HG02885 (cell line): Measurements from ENCODE around the gene MXRA7.
"Not testable (repeated sequence)": the region's sequence is repeated elsewhere in the genome, so short reads cannot be mapped to it uniquely, and the experiment has no call there.

ENCODE experiments used
- ATAC-seq: cut with Tn5 transposase; IDR thresholded peaks from one replicate; pipeline ENCODE4 v1.9.1; 2021; ENCODE audit warnings: mild to moderate bottlenecking; ENCODE audit not compliant: unreplicated experiment, poor library complexity

The MXRA7 gene

DNA sequence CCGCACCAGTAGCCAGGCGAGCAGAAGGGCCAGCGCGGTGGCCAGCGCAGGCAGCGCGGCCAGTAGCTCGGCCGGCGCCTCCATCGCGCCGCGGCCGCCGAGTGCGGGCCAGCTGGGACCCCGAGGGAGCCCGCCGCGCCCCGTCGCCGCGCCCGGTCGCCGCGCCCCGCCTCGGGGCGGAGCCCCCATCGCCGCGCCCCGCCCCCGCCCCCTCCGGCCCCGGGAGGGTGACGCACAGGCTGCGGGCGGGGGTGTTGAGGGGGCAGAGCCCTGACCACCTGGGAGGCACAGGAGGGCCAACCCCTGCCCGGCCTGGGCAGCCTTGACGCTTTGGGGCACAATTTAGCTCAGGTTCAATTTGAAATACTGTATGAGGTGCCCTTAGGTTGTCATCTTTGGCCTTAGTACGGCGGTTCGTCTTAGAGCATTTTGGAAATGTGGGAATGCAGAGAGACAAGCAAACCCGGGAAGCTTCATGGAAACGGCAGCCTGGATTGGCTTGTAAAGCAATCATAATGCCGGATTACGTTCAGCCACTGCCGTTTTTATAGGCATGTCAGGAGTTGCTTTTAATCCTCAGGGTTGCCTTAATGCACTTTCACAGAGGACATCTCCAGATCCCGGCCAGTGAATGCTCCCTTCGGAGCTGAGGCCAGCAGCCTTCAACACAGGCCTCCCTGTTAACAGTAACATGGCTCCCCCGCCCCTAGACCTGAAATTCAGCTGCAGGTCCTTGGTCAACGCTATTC, at the start of gene MXRA7:
Gene MXRA7, minus strand, starts transcription at position 103 of the 749 bp plus-strand sequence. Its CDS starts 19 bp downstream, at position 84.
- no peak for ATAC-seq

- no peak for ATAC-seq
Observed at GRCh38 chr17:76758570-76758969, 47.8 kb upstream of the MXRA7 start.

DNA sequence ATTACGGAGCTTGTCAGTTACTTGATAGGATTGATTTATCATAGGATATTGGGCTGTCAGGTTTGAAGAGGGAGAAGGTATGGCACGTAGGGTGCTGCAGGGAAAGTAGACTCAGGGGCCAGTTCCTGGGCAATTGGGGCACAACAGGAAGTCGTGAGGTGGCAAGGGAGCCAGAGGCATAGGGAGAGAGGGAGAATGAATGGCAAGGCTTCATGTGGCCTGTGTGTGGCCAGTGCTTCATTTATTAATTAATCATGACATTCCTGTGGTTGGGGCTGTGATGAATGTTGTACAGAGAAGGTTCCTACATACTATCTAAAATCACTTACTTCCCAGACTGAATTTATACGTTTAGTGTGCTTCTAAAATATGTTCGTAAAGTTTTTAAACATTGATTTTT, 46.5 kb upstream of the MXRA7 start:
- ATAC-seq: no peak

GRCh38 chr17:76755285-76755684, 44.5 kb upstream of the MXRA7 start:
- ATAC-seq: no peak

- no peak for ATAC-seq
Observed at GRCh38 chr17:76753061-76753961, 42.5 kb upstream of the MXRA7 start.

DNA sequence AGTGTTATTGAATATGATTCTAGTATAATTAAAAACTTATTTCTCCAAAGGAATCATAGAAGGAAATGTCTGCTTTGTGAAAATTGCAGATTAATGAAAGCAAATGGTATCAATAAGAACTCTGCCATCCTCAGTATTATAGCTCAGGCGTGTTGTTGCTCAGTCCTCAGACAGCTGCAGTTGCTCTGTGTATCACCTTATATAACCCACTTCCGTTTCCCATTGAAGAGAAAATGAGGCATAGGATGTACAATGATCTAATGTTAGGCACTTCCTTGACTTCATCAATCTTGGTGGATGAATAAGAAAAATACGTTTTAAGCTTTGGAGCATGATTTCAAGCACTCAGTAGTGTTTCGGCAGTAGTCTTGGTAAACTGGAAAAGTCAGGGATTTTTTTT, 41.2 kb upstream of the MXRA7 start:
- ATAC-seq: no peak

DNA sequence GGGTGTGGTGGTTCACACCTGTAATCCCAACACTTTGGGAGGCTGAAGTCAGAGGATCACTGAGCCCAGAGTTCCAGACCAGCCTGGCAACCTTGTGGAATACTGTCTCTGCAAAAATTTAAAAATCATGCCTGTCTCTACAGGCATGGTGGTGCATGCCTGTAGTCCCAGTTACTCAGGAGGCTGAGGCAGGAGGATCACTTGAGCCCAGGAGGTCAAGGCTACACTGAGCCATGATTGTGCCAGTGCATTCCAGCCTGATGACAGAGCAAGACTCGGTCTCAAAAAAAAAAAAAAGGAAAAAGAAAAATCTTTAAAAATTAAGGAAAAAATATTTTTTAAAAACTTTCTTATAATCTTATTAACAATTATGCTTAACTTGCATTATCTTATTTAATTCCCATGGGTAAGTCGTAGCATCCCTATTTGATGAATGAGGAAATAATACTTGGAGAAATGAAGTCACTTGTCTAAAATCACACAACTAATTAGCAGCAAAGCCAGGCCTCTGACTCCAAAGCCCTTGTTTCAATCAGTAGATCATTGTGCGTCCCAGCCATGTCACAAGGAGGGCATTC, 40.7 kb upstream of the MXRA7 start:
- ATAC-seq: no peak

DNA sequence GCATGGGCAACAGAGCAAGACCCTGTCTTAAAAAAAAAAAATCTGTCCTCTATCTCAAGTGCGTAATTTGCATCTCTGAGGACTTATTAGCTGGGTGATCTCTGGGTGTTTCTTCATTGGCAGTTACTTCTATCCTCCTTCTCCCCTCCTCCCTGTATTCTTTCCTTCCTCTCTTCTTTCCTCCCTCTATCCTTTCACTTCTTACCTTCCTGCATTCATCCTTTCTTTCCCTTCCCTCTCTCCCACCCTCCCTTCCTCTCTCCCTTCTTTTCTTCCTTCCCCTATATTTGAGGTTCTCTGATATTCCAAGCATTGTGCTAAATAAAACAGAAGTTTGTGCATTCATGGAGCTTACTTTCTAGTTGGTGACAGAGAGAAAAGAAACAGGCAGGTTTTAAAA, 37.9 kb upstream of the MXRA7 start:
- no peak for ATAC-seq

DNA sequence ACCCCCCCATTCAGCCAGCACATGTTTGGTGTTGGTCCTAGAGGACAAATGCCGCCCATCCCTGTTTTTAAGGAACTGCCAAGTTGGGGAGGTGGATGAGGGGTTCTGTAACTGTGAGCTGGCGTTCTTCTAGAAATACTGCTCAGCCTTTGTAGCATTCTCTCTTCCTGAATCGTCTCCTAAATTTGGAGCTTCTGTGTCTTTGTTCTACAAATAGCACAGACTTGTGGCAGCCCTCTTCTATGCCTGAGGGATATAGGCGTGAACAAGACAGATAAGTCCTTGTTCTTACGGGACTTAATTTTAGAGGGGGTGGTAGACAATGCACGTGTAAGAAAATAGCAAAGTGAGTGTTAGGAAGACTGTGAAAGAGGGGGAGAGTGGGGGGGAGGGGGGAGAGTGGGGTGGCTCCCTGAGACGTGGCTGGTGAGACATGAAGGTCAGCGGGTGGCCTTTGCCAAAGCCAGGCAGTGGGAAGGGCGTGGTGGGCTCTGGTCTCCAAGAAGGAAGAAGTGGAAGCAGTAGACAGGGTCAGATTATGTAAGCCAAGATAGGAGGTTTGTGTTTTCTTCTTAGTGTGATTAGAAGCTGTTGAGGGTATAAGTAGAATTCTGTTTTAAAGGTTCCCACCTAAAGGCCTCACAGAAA, 37.1 kb upstream of the MXRA7 start:
- no peak for ATAC-seq

DNA sequence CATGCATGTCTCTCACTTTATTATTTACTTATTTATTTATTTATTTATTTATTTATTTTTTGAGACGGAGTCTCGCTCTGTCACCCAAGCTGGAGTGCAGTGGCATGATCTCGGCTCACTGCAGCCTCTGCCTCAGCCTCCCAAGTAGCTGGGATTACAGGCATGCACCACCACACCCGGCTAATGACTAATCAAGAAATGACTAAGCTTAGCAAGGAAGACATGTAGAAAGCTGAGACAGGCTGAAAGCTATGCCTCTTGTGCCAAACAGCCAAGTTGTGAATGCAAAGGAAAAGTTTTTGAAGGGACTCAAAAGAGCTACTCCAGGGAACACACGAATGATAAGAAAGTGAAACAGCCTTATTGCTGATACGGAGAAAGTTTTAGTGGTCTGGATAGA, 35.0 kb upstream of the MXRA7 start:
- ATAC-seq: not testable (repeated sequence)

DNA sequence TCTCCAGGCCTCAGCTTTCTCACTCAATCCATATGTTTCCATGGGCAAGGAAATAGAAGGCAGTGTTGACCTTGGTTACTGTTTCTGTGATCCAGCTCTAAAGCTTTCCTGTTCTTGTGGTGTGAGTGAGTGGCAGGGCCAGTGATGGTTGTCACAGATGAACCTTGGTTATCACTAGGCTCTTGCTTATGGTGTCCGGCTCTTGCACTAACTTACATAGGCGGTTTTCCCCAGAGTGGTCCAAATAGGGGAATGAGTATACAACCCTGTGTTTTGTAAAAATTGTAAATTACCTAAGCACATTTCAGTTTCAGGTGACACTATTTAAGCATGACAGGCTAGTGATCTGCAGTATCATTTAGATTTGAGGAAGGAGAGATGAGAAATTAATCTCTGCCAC, 34.0 kb upstream of the MXRA7 start:
- no peak for ATAC-seq

- ATAC-seq: no peak
Observed at GRCh38 chr17:76742958-76743357, 32.2 kb upstream of the MXRA7 start.

- no peak for ATAC-seq
Observed at GRCh38 chr17:76740329-76741118, 29.8 kb upstream of the MXRA7 start.

DNA sequence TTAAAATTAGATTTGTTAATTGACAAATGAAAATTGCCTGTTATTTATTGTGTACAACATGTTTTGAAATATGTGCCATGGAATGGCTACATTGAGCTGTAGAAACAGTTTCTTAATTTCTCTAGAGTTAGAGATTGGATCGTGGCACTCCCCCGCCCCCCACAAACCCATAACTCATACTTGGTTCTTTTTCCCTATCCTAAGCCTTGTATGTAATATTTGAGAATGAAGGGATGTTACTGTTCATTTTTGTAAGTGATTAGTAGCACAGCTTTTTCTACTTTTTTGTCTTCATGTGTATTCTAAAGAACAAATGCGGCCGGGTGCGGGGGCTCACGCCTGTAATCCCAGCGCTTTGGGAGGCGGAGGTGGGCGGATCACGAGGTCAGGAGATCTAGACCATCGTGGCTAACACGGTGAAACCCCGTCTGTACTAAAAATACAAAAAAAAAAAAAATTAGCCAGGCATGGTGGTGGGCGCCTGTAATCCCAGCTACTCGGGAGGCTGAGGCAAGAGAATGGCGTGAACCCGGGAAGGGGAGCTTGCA, 28.9 kb upstream of the MXRA7 start:
- ATAC-seq: not testable (repeated sequence)

- no peak for ATAC-seq
Observed at GRCh38 chr17:76738468-76738850, 27.7 kb upstream of the MXRA7 start.

DNA sequence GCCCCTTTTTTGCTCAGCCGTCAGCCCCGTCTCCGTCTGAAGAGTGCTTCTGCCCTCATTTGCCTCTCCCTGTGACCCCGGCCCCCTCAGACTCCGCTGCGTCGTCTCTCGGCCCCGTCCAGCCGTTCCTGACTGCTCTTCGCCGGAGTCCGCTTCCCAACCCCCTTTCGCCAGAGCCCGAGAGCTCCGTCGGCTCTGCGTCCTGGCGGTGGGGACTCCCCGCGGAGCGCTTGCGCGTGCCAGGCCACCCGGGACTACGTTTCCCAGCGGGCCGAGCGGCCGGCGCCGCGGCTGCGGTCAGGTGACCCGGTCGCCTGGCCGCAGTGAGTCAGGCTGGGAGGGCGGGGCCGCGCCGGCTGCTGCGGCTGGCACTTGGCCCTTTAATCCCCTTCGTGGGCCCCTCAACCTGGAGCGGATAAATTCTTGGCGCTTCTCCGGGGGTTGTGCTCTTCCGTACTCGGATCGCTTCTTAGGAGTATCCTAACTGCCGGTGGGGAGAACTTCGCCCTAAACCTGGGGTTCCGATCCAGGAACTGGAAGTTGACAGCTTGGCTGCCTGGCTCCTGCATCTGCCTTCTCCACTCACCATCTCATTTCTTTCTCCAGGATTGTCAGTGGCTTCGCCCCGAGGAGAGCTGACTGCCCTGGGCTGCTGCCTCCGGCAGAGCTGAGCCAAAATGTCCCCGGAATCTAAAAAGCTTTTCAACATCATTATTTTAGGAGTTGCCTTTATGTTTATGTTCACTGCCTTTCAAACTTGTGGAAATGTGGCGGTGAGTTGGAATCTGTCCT, 27.1 kb upstream of the MXRA7 start, which contains the start of gene MFSD11:
Gene MFSD11, plus strand, starts transcription at position 444 of the 792 bp plus-strand sequence. Its CDS starts 234 bp downstream, at position 678.
- peak; percentile 60 for ATAC-seq

- ATAC-seq: peak; percentile 75
Observed at GRCh38 chr17:76737082-76737675, 26.4 kb upstream of the MXRA7 start, which contains the start of gene SRSF2. SRSF2 (minus strand) TSS chr17:76737331; CDS start chr17:76737160, 171 bp downstream.
